ENCODE data around the gene AFG3L2.

DNA sequence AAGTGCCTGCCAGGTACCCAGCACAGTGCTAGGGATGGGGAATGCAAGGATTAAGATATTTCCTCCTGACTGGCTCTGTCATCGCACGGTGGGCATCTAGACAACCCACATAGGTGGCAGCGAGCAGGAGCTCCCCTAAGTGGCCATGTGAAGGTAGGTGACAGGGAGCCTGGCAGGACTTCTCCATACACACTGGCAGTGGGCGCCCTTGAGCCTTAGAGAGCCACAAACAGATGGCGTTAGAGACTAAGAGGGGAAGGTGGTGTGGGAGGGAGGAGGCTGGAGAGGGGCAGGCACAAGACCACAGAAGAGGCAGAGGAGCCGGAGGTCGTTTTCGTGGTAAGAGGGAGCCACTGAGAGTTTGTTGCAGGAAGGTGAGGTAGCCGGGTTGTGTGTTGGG, 45.9 kb upstream of the AFG3L2 start:
- TF ChIP-seq EZH2phosphoT487 (IDR thresholded peaks at IDR 0.05; ENCODE audit: low read depth, severe bottlenecking, unreplicated experiment) (no peak), EZH2 (IDR thresholded peaks at IDR 0.05; ENCODE audit: borderline replicate concordance) (no peak), CTCF (IDR thresholded peaks at IDR 0.05; ENCODE audit: poor library complexity) (no peak)
